GM21423 (cell line): ENCODE data around the gene MLX.
"Not testable (repeated sequence)": the region's sequence is repeated elsewhere in the genome, so short reads cannot be mapped to it uniquely, and the experiment has no call there.

Experiments used
- ATAC-seq: cut with Tn5 transposase; IDR thresholded peaks from one replicate; pipeline ENCODE4 v1.9.1; 2021; ENCODE audit warnings: mild to moderate bottlenecking, moderate library complexity; ENCODE audit not compliant: unreplicated experiment

Gene MLX

DNA sequence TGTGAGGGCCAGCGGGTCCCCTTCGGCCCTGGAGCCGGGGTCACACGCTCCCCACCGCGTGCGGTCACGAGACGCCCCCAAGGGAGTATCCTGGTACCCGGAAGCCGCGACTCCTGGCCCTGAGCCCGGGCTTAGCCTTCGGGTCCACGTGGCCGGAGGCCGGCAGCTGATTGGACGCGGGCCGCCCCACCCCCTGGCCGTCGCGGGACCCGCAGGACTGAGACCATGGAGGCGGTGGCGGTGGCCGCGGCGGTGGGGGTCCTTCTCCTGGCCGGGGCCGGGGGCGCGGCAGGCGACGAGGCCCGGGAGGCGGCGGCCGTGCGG lies 30.9 kb upstream of the MLX start, which contains the start of gene NAGLU:
Gene NAGLU, plus strand, starts transcription at position 194 of the 324 bp plus-strand sequence. Its CDS starts 32 bp downstream, at position 226.
- peak; percentile 78 for ATAC-seq

DNA sequence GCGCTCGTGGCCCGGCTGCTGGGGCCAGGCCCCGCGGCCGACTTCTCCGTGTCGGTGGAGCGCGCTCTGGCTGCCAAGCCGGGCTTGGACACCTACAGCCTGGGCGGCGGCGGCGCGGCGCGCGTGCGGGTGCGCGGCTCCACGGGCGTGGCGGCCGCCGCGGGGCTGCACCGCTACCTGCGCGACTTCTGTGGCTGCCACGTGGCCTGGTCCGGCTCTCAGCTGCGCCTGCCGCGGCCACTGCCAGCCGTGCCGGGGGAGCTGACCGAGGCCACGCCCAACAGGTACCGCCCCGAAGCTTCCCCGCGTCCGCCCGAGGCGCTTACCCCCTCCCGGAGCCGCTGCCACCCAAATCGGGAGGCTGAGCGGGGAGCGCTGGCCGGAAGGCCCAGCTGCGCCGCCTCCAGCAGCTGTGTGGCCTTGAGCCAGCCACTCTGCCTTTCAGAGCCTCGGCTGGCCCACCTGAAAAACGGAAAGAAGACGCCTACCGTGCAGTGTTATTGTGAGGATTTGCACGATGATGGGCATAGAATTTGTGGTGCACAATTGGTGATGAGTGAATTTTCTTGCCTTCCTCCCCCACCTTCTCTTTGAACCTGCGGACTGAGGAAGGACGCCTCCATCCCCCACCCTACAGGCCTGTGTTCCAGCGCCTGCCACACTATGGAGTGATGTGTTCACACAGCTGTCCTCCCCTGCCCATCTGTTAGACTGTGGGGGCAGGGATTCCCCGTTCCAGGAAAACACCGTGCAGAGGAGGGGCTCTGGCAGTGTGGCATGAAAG lies 30.3 kb upstream of the MLX start:
- ATAC-seq: peak; percentile 67

GRCh38 chr17:42537156-42537805 lies 29.6 kb upstream of the MLX start:
- ATAC-seq: no peak

GRCh38 chr17:42537826-42538451 lies 29.0 kb upstream of the MLX start:
- ATAC-seq: no peak

DNA sequence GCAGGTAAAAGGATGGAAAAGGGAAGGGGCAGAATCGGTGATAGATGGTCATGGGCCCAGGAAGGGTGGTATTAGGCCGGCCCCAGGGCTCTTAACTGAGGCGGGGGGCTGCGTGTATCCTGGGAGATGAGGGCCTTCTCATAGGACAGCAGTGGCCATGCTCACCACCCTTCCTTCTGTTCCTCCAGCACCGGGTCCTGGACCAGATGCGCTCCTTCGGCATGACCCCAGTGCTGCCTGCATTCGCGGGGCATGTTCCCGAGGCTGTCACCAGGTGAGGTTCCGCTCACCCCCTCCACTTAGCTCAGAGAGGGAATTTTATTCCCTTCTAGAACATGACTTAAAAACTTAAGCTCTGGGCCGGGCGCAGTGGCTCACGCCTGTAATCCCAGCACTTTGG lies 28.4 kb upstream of the MLX start:
- ATAC-seq: no peak

DNA sequence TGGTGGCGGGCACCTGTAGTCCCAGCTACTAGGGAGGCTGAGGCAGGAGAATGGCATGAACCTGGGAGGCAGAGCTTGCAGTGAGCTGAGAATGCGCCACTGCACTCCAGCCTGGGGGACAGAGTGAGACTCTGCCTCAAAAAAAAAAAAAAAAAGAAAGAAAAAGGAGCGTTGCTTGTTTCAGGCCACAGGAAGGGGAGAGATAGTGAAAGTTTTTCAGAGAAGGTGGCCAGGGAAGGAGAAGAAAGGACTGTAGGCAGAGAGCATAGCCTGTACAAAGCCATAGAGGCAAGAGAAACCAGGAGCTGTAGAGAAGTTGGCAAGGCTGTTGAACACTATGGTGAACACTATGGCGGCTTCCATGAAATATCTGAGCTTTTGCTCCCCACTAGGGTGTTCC lies 26.3 kb upstream of the MLX start:
- not testable (repeated sequence) for ATAC-seq

GRCh38 chr17:42541041-42541833 lies 25.7 kb upstream of the MLX start:
- no peak for ATAC-seq

GRCh38 chr17:42543190-42544079 lies 23.5 kb upstream of the MLX start:
- no peak for ATAC-seq

- ATAC-seq: no peak
Measured at GRCh38 chr17:42544874-42545283, 22.0 kb upstream of the MLX start.

DNA sequence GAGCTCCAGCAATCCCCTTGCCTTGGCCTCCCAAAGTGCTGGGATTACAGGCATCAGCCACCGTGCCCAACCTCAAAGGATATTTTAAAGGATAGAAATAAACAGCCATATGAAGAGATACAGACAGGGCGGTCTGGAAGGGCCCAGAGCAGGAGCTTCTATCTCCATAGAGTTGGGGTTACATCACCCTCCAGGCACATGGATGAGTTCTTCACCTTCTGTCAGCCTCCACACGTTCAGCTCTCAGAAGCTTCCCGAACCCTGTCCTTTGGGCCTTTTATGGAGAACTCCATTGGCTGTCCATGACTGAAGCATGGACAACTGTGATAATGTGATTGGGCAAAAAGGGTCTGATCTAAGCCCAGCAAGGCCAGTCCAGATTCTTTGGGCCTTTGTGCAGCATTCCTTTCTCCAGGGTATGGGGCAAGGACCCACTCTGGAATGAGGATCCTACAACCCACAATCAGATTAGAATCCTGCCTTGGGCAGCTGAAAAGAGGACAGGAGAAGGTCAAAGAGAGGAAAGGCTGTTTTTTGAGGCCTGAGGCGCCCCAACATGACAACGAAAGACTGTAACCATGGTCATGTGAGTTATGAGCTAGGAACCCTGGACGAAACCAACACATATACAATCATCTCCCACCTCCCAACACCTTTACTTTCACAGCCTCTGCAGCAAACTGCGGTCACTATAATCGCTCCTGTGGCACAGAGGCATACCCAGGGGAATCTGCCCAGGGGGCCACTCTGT lies 21.0 kb upstream of the MLX start:
- not testable (repeated sequence) for ATAC-seq

DNA sequence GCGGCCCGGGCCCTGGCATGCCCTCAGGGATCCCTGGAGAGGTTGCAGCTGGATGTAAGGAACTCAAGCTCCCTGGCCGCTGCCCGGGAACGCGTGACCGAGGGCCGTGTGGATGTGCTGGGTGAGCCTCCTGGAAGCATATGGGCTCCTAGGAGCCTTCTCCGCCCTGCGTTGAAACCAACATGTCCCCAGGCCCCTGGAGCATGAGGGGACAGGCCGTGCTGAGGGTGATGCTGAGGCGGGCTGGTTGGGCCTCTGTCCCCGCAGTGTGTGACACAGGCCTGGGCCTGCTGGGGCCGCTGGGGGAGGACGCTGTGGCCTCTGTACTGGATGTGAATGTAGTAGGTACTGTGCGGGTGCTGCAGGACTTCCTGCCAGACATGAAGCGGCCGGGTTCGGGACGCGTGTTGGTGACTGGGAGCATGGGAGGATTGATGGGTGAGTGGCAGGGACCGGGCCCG lies 19.9 kb upstream of the MLX start:
- ATAC-seq: no peak

GRCh38 chr17:42547698-42548069 lies 19.2 kb upstream of the MLX start:
- no peak for ATAC-seq

- peak; percentile 61 for ATAC-seq
Measured at GRCh38 chr17:42548070-42548837, 18.6 kb upstream of the MLX start.

GRCh38 chr17:42548993-42549755 lies 17.7 kb upstream of the MLX start:
- ATAC-seq: no peak

DNA sequence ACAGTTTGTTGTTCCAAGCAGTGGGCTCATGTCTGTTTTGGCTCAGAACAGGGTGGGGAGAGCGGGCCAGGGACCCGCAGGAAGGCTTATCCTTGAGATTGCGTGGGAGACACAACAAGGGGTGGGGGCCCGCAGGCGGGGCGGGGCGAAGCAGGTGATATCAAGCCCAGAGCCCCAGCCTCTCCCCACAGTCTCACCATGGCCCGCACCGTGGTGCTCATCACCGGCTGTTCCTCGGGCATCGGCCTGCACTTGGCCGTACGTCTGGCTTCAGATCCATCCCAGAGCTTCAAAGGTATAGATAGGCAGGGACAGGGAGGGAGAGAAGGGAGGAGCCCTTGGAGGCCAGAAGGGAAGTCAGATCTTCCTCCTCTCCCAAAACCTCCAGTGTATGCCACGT lies 14.2 kb upstream of the MLX start, which contains the start of gene HSD17B1:
Gene HSD17B1, plus strand, starts transcription at position 188 of the 400 bp plus-strand sequence. Its CDS starts 11 bp downstream, at position 199.
- not testable (repeated sequence) for ATAC-seq

DNA sequence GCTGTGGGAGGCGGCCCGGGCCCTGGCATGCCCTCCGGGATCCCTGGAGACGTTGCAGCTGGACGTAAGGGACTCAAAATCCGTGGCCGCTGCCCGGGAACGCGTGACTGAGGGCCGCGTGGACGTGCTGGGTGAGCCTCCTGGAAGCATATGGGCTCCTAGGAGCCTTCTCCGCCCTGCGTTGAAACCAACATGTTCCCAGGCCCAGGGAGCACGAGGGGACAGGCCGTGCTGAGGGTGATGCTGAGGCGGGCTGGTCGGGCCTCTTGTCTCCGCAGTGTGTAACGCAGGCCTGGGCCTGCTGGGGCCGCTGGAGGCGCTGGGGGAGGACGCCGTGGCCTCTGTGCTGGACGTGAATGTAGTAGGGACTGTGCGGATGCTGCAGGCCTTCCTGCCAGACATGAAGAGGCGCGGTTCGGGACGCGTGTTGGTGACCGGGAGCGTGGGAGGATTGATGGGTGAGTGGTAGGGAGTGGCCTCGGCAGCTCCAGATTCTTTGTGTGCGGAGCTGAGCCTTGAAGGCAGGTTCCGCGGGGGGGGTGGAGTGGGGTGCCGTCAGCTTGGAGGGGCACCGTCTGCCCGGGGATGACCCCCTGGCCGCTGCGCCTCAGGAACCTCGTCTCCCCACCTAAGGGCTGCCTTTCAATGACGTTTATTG lies 13.6 kb upstream of the MLX start:
- no peak for ATAC-seq

- ATAC-seq: no peak
Measured at GRCh38 chr17:42553866-42554249, 13.0 kb upstream of the MLX start.
